ENCODE measurements around the gene MS4A4E.
"Not testable (repeated sequence)": the region's sequence is repeated elsewhere in the genome, so short reads cannot be mapped to it uniquely, and the experiment has no call there.

MS4A4E gene

GRCh38 chr11:60214386-60214785, 28.6 kb downstream of the MS4A4E start:
- no peak for DNase-seq

GRCh38 chr11:60211206-60211605, 31.7 kb downstream of the MS4A4E start:
- DNase-seq, result no peak

- no peak for DNase-seq
These were observed 33.0 kb downstream of the MS4A4E start for GRCh38 chr11:60209977-60210376.

- DNase-seq, result no peak
These were observed 34.0 kb downstream of the MS4A4E start for GRCh38 chr11:60208951-60209350.

GRCh38 chr11:60208146-60208895, 34.6 kb downstream of the MS4A4E start:
- no peak for DNase-seq

- DNase-seq, result no peak
These were observed 36.3 kb downstream of the MS4A4E start for GRCh38 chr11:60206616-60207015.

GRCh38 chr11:60204922-60205321, 38.0 kb downstream of the MS4A4E start:
- no peak for DNase-seq

- not testable (repeated sequence) for DNase-seq
These were observed 41.6 kb downstream of the MS4A4E start for GRCh38 chr11:60201334-60201733.

- DNase-seq, result no peak
These were observed 45.5 kb downstream of the MS4A4E start for GRCh38 chr11:60197442-60197841.

- DNase-seq, result no peak
These were observed 47.0 kb downstream of the MS4A4E start for GRCh38 chr11:60195923-60196368.

- DNase-seq, result no peak
These were observed 48.4 kb downstream of the MS4A4E start for GRCh38 chr11:60194511-60194910.

- peak in 1 of 2 experiments; percentile 43 for DNase-seq
These were observed 49.1 kb downstream of the MS4A4E start for GRCh38 chr11:60193687-60194433.

GRCh38 chr11:60192564-60192963, 50.4 kb downstream of the MS4A4E start:
- not testable (repeated sequence) for DNase-seq

GRCh38 chr11:60188481-60188880, 54.5 kb downstream of the MS4A4E start:
- not testable (repeated sequence) for DNase-seq

- DNase-seq, result not testable (repeated sequence)
These were observed 56.8 kb downstream of the MS4A4E start for GRCh38 chr11:60186128-60186527.

GRCh38 chr11:60185512-60185827, 57.5 kb downstream of the MS4A4E start:
- DNase-seq, result not testable (repeated sequence)

- DNase-seq, result no peak
These were observed 58.0 kb downstream of the MS4A4E start for GRCh38 chr11:60184824-60185511.

- no peak for DNase-seq
These were observed 59.2 kb downstream of the MS4A4E start for GRCh38 chr11:60183591-60184205.

- no peak for DNase-seq
These were observed 60.2 kb downstream of the MS4A4E start, which contains the start of gene MS4A6A for GRCh38 chr11:60182541-60183330. MS4A6A (minus strand) TSS chr11:60183083; CDS start chr11:60181727, 1,356 bp downstream.

GRCh38 chr11:60175860-60176275, 67.1 kb downstream of the MS4A4E start:
- no peak for DNase-seq

GRCh38 chr11:60172011-60172410, 70.9 kb downstream of the MS4A4E start:
- no peak for DNase-seq

GRCh38 chr11:60170566-60170965, 72.4 kb downstream of the MS4A4E start:
- no peak for DNase-seq
